DND-41 (cell line): ENCODE measurements around the gene GPR107.
"Not testable (repeated sequence)": the region's sequence is repeated elsewhere in the genome, so short reads cannot be mapped to it uniquely, and the experiment has no call there.

ENCODE experiments used
- ATAC-seq: fragments of 200-7000 bp; cut with Tn5 transposase; 3 replicates; pipeline ENCODE4 v1.9.1; 2021; ENCODE audit warnings: low read depth; ENCODE audit not compliant: insufficient read depth
- DNase-seq: peaks from one replicate; pipeline ENCODE4 v3.0.0-alpha.2; 2020
- H2AFZ ChIP-seq: 2 replicates; pipeline ENCODE4 v1.6.0; 2012; ENCODE audit warnings: low read depth, low read length
- H3K27ac ChIP-seq: 2 replicates; pipeline ENCODE4 v1.5.1; 2012; ENCODE audit warnings: low read length, inconsistent platforms
- H3K27me3 ChIP-seq: fragments of 200-600 bp; sonication (generic); 2 replicates; pipeline ENCODE4 v1.6.0; 2012; ENCODE audit warnings: low read length, mild to moderate bottlenecking, inconsistent platforms; ENCODE audit not compliant: insufficient read depth, poor library complexity
- H3K36me3 ChIP-seq: 2 replicates; pipeline ENCODE4 v1.5.1; 2012; ENCODE audit warnings: low read length, inconsistent platforms; ENCODE audit not compliant: insufficient read depth
- H3K4me1 ChIP-seq: 2 replicates; pipeline ENCODE4 v1.5.1; 2012; ENCODE audit warnings: mild to moderate bottlenecking, low read length; ENCODE audit not compliant: insufficient read depth
- H3K4me2 ChIP-seq: 2 replicates; pipeline ENCODE4 v1.6.0; 2012; ENCODE audit warnings: mild to moderate bottlenecking, moderate library complexity, low read length, inconsistent platforms; ENCODE audit not compliant: insufficient read depth
- H3K4me3 ChIP-seq, 2 experiments: fragments of 200-600 bp in 1 of 2; shearing (Covaris generic) in 1 of 2; 2 replicates each; pipeline ENCODE4 v1.5.1; 2012 to 2016; ENCODE audit warnings: inconsistent platforms in 2 of 2, low read length in 2 of 2, mild to moderate bottlenecking in 2 of 2, low read depth in 1 of 2, moderate library complexity in 1 of 2
- H3K79me2 ChIP-seq: 2 replicates; pipeline ENCODE4 v1.6.0; 2012; ENCODE audit warnings: low read length, inconsistent platforms; ENCODE audit not compliant: insufficient read depth
- H3K9ac ChIP-seq: 2 replicates; pipeline ENCODE4 v1.6.0; 2012; ENCODE audit warnings: low read depth, mild to moderate bottlenecking, inconsistent platforms, low read length, moderate library complexity
- H3K9me3 ChIP-seq: 2 replicates; pipeline ENCODE4 v1.5.1; 2012; ENCODE audit warnings: low read length, moderate library complexity, mild to moderate bottlenecking, inconsistent platforms; ENCODE audit not compliant: insufficient read depth, severe bottlenecking
- H4K20me1 ChIP-seq: 2 replicates; pipeline ENCODE4 v1.6.0; 2012; ENCODE audit warnings: low read length; ENCODE audit not compliant: insufficient read depth
- CTCF ChIP-seq: IDR thresholded peaks from 2 replicates; pipeline ENCODE4 v1.5.1; 2012; ENCODE audit warnings: borderline replicate concordance, low read length, moderate library complexity, mild to moderate bottlenecking; ENCODE audit not compliant: poor library complexity, severe bottlenecking; ENCODE audit errors: extremely low read depth
- EZH2 ChIP-seq: IDR thresholded peaks from 3 replicates; pipeline ENCODE4 v1.6.1; 2012; ENCODE audit warnings: borderline replicate concordance, low read depth, mild to moderate bottlenecking, moderate library complexity, low read length, inconsistent platforms; ENCODE audit not compliant: severe bottlenecking

The GPR107 gene

DNA sequence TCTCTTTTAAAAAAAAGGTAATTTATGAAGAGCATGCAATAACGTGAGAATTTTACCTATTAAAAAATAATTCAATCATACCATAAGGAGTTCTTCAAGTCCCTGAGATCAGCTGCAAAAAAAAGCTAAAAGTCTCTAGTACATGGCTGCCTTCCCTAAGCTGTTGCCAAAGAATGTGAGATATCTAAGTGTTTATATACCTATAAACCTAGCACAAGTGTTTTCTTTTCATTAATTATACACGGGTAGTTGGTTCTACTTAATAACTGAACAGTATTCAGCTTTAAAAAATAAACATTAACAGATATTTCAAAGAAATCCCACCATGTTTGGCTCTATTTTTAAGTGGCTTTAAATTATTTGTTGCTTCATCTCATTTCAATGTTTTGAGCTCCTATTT, 36.6 kb upstream of the GPR107 start:
- H2AFZ ChIP-seq, result no peak overlapping the region
- no peak overlapping the region for H3K4me3 ChIP-seq
- H3K27ac ChIP-seq, result no peak overlapping the region
- H3K4me1 ChIP-seq, result peaks cover 3% of the 10 kb centered on the region; the same call in 1 of the 2 replicates
- peaks cover 100% of the 10 kb centered on the region for H3K79me2 ChIP-seq
- peaks cover 44% of the 10 kb centered on the region for H3K36me3 ChIP-seq
- H3K4me2 ChIP-seq, result no peak overlapping the region
- no peaks in the 10 kb centered on the region for H3K9me3 ChIP-seq
- peaks cover 67% of the 10 kb centered on the region for H4K20me1 ChIP-seq
- TF ChIP-seq EZH2 (no peak), CTCF (no peak)
- DNase-seq, result no peak
- H3K27me3 ChIP-seq, result no peaks in the 10 kb centered on the region
- H3K9ac ChIP-seq, result no peak overlapping the region
- no peak for ATAC-seq

DNA sequence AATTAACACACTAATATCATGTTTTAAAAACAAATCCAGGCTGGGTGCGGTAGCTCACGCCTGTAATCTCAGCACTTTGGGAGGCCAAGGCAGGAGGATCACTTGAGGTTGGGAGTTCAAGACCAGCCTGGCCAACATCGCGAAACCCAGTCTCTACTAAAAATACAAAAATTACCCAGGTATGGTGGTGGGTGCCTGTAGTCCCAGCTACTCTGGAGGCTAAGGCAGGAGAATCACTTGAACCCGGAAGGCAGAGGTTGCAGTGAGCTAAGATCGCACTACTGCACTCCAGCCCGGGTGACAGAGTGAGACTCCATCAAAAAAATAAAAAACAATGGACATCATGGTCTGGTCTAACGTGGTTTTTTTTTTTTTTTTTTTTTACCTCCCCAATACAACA, 36.2 kb upstream of the GPR107 start:
- peaks cover 100% of the 10 kb centered on the region for H3K79me2 ChIP-seq
- ATAC-seq, result not testable (repeated sequence)

GRCh38 chr9:130018265-130018664, 35.4 kb upstream of the GPR107 start:
- TF ChIP-seq CTCF (no peak), EZH2 (no peak)
- Histone ChIP-seq H3K27me3 (no peaks in the 10 kb centered on the region), H2AFZ (no peak overlapping the region), H3K27ac (no peak overlapping the region), H3K9ac (no peak overlapping the region), H4K20me1 (peaks cover 65% of the 10 kb centered on the region), H3K9me3 (no peaks in the 10 kb centered on the region), H3K79me2 (peaks cover 100% of the 10 kb centered on the region), H3K4me1 (peaks cover 3% of the 10 kb centered on the region; the same call in 1 of the 2 replicates), H3K4me3 (no peak overlapping the region), H3K4me2 (no peak overlapping the region), H3K36me3 (peaks cover 53% of the 10 kb centered on the region)
- DNase-seq, result no peak
- ATAC-seq, result no peak

More for the DNA sequence above, 36.2 kb upstream of the GPR107 start:
- Histone ChIP-seq H4K20me1 (peaks cover 66% of the 10 kb centered on the region), H3K36me3 (peaks cover 47% of the 10 kb centered on the region)
- H3K9ac ChIP-seq, H3K4me3 ChIP-seq, H2AFZ ChIP-seq, H3K9me3 ChIP-seq, H3K4me2 ChIP-seq, H3K4me1 ChIP-seq, DNase-seq, H3K27ac ChIP-seq, H3K27me3 ChIP-seq: not testable (repeated sequence)

DNA sequence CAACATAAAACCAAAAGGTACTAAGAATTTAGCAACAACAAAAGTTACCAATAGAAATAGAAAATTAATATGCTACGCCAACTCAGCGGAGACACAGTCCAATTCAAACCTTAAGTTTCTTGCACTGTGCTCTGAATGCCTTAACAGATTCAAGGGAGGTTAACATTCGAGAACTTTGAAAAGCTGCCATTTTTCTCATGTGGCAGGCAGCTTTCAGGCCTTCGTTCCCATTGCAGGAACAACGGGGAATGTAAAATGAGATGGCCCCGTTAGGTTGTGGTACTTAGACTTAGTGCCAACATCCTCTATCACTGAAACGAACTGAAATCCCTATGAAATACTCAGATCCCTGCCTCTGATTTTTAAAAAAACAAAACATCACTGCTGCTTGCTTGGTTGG, 33.1 kb upstream of the GPR107 start:
- no peak overlapping the region for H2AFZ ChIP-seq
- peaks cover 3% of the 10 kb centered on the region; the same call in 1 of the 2 replicates for H3K4me1 ChIP-seq
- peaks cover 61% of the 10 kb centered on the region for H3K36me3 ChIP-seq
- H3K79me2 ChIP-seq, result peaks cover 99% of the 10 kb centered on the region
- no peaks in the 10 kb centered on the region for H3K27me3 ChIP-seq
- H3K9ac ChIP-seq, result no peak overlapping the region
- no peak overlapping the region for H3K4me2 ChIP-seq
- no peak overlapping the region for H3K4me3 ChIP-seq
- ATAC-seq (no peak), DNase-seq (no peak)
- H4K20me1 ChIP-seq, result peaks cover 72% of the 10 kb centered on the region
- no peak overlapping the region for H3K27ac ChIP-seq
- H3K9me3 ChIP-seq, result no peaks in the 10 kb centered on the region
- no peak for TF ChIP-seq EZH2
- TF ChIP-seq CTCF, result no peak
